Liver (tissue), 9 donors: ENCODE data around the gene MERTK. TPM values are rescaled to one million over a fixed set of nuclear protein-coding genes. Genes with fewer than 3 reads are reported as not detected.

Experiments
- DNase-seq: peaks from one replicate; pipeline ENCODE4 v3.0.0-alpha.2; 2017; ENCODE audit warnings: low spot score
- H3K27ac ChIP-seq, 2 donors: one replicate each; pipeline ENCODE4 v1.7.0; 2013; ENCODE audit warnings: inconsistent platforms in 2 of 2, low read length in 2 of 2, control low read depth in 1 of 2, low read depth in 1 of 2, mild to moderate bottlenecking in 1 of 2
- H3K27me3 ChIP-seq, 4 donors: one replicate each; pipeline versions ENCODE4 v1.6.1 to v1.7.0; 2013; ENCODE audit warnings: low read length in 3 of 4, inconsistent platforms in 1 of 4, mild to moderate bottlenecking in 1 of 4, moderate library complexity in 1 of 4; ENCODE audit not compliant: control insufficient read depth in 4 of 4, insufficient read depth in 4 of 4
- H3K36me3 ChIP-seq, 4 donors: one replicate each; pipeline versions ENCODE4 v1.6.1 to v1.7.0; 2013; ENCODE audit warnings: low read length in 3 of 4, mild to moderate bottlenecking in 3 of 4, low read depth in 1 of 4, moderate library complexity in 1 of 4; ENCODE audit not compliant: control insufficient read depth in 4 of 4, insufficient read depth in 3 of 4
- H3K4me1 ChIP-seq, 4 donors: one replicate each; pipeline versions ENCODE4 v1.6.1 to v1.7.0; 2013; ENCODE audit warnings: low read length in 3 of 4, mild to moderate bottlenecking in 3 of 4, moderate library complexity in 1 of 4; ENCODE audit not compliant: control insufficient read depth in 4 of 4, insufficient read depth in 4 of 4
- H3K4me3 ChIP-seq, 3 donors: one replicate each; pipeline versions ENCODE4 v1.6.1 to v1.7.0; 2013; ENCODE audit warnings: low read length in 3 of 3, control low read depth in 1 of 3, low read depth in 1 of 3, mild to moderate bottlenecking in 1 of 3
- H3K9ac ChIP-seq, 2 donors: one replicate each; pipeline ENCODE4 v1.7.0; 2013; ENCODE audit warnings: low read length in 2 of 2, mild to moderate bottlenecking in 2 of 2, moderate library complexity in 2 of 2, control low read depth in 1 of 2, low read depth in 1 of 2
- H3K9me3 ChIP-seq, 4 donors: one replicate each; pipeline versions ENCODE4 v1.6.1 to v1.7.0; 2013; ENCODE audit warnings: low read length in 3 of 4; ENCODE audit not compliant: control insufficient read depth in 4 of 4
- FOXA1 ChIP-seq: IDR thresholded peaks from 2 replicates; pipeline ENCODE4 v1.6.1; 2016; ENCODE audit warnings: antibody characterized with exemption
- FOXA2 ChIP-seq: IDR thresholded peaks from 2 replicates; pipeline ENCODE4 v1.6.1; 2016; ENCODE audit warnings: antibody characterized with exemption
- GABPA ChIP-seq, 2 donors: IDR thresholded peaks in 1 of 2; conservative IDR thresholded peaks in 1 of 2; 2 replicates each; pipeline ENCODE4 v1.6.1; 2016; ENCODE audit warnings: antibody characterized with exemption in 2 of 2, mild to moderate bottlenecking in 1 of 2, moderate library complexity in 1 of 2
- HNF4A ChIP-seq, 2 donors: conservative IDR thresholded peaks; 2 replicates each; pipeline ENCODE4 v1.6.1; 2016; ENCODE audit warnings: antibody characterized with exemption in 2 of 2, mild to moderate bottlenecking in 2 of 2
- NR2F2 ChIP-seq: IDR thresholded peaks from 2 replicates; pipeline ENCODE4 v1.6.1; 2016; ENCODE audit warnings: antibody characterized with exemption
- RAD21 ChIP-seq, 2 donors: IDR thresholded peaks; 2 replicates each; pipeline ENCODE4 v1.6.1; 2016; ENCODE audit warnings: antibody characterized with exemption in 2 of 2, mild to moderate bottlenecking in 2 of 2
- REST ChIP-seq: IDR thresholded peaks from 2 replicates; pipeline ENCODE4 v1.6.1; 2016; ENCODE audit warnings: antibody characterized with exemption, mild to moderate bottlenecking
- TAF1 ChIP-seq: conservative IDR thresholded peaks from 2 replicates; pipeline ENCODE4 v1.6.1; 2016; ENCODE audit warnings: antibody characterized with exemption, mild to moderate bottlenecking
- YY1 ChIP-seq: IDR thresholded peaks from 2 replicates; pipeline ENCODE4 v1.6.1; 2016; ENCODE audit warnings: antibody characterized with exemption, mild to moderate bottlenecking
- ZBTB33 ChIP-seq: IDR thresholded peaks from 2 replicates; pipeline ENCODE4 v1.6.1; 2016; ENCODE audit warnings: antibody characterized with exemption
- WGBS: extraction: QIAGEN DNeasy Blood & Tissue Kit; methylation state at CpG from one replicate; pipeline ENCODE4 v1.1.7; 2013; 5-methylcytosine and 5-hydroxymethylcytosine counted together
- polyA plus RNA-seq, 2 donors: library from polyadenylated mRNA; stranded (reverse) in 1 of 2; unstranded in 1 of 2; fragments of 200-250 nt in 1 of 2; fragments of >200 nt in 1 of 2; fragmentation: Nextera tagmentation in 1 of 2; extraction: Ambion mirVana in 1 of 2; gene quantifications; one replicate each; pipeline versions ENCODE4 v1.2.1 to v1.2.3, GENCODE V29; 2013 to 2015
- total RNA-seq, 2 donors: library from RNA; depleted of rRNA; stranded (reverse); fragments of >200 nt; gene quantifications; one replicate each; pipeline ENCODE4 v1.2.3, GENCODE V29; 2014
- TF ChIP-seq, protein P1 (sequence below): IDR thresholded peaks from 2 replicates; pipeline ENCODE4 v1.6.1; 2016; ENCODE audit warnings: antibody characterized with exemption
- TF ChIP-seq, protein P2 (sequence below): IDR thresholded peaks from 2 replicates; pipeline ENCODE4 v1.6.1; 2016; ENCODE audit warnings: antibody characterized with exemption
- donor health status: healthy.
- donor health status: healthy.
- donor health status: healthy.
- donor health status: healthy.
- donor health status: healthy.

Gene MERTK
- total and polyA plus RNA-seq, 4 donors = 6.3 to 34.1 (median 8.2) TPM

- TF ChIP-seq HNF4A (conservative IDR thresholded peaks at IDR 0.05) = no peak
- TF ChIP-seq ZBTB33 = peak; percentile 80
- TF ChIP-seq GABPA (IDR thresholded peaks at IDR 0.05 in 1 of 2, conservative IDR thresholded peaks at IDR 0.05 in 1 of 2) = no peak
- TF ChIP-seq FOXA2 = no peak
- TF ChIP-seq FOXA1 = no peak
- TF ChIP-seq RAD21 (IDR thresholded peaks at IDR 0.05) = peak in 1 of 2 donors; percentile 27
- TF ChIP-seq TAF1 = no peak
- peak; percentile 18 for TF ChIP-seq REST
- no peak for TF ChIP-seq NR2F2
- peak; percentile 98 for TF ChIP-seq YY1
- TF ChIP-seq, protein P1, sequence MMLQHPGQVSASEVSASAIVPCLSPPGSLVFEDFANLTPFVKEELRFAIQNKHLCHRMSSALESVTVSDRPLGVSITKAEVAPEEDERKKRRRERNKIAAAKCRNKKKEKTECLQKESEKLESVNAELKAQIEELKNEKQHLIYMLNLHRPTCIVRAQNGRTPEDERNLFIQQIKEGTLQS = no peak
- no peaks in the 10 kb centered on the region for H3K36me3 ChIP-seq
- peak within 1 kb of the TSS; percentile 83 to 97 (median 93) for H3K4me3 ChIP-seq
- H3K27me3 ChIP-seq = no peaks in the 10 kb centered on the region
- H3K27ac ChIP-seq = peak within 1 kb of the TSS; percentile 85 to 88
- WGBS = under 1% methylated on average over 73 of the region's 73 CpGs
- H3K4me1 ChIP-seq = peaks cover 5 to 13% (median 9%) of the 10 kb centered on the region in 4 donors
- H3K9ac ChIP-seq = peak within 1 kb of the TSS; percentile 76 to 80
- peak; percentile 83 for DNase-seq
- no peaks in the 10 kb centered on the region for H3K9me3 ChIP-seq
Observed at GRCh38 chr2:111883661-111884591, 14.5 kb upstream of the MERTK start, which contains the start of gene ANAPC1. Gene ANAPC1 (minus strand): TSS chr2:111884193. CDS start chr2:111880825, 3,368 bp downstream.

DNA sequence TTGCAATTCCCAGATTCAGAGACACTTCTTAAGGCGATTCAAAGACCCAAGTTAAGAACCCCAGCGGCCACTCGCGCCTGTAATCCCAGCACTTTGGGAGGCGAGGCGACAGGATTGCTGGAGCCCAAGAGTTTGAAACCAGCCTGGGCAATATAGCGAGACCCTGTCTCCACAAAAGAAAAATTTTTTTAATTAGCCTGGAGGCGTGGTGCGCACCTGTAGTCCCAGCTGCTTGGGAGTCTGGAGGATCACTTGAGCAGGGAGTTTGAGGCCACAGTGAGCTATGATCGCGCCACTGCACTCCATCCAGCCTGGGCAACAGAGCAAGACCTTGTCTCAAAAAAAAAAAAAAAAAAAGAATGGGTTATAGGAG lies 13.8 kb upstream of the MERTK start:
- 19% methylated on average over 11 of the region's 11 CpGs for WGBS

More for the DNA sequence above, 13.8 kb upstream of the MERTK start:
- TF ChIP-seq ZBTB33 = no peak
- TF ChIP-seq, protein P2, sequence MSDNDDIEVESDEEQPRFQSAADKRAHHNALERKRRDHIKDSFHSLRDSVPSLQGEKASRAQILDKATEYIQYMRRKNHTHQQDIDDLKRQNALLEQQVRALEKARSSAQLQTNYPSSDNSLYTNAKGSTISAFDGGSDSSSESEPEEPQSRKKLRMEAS = peak; percentile 6
- Histone ChIP-seq H3K9me3 (no peaks in the 10 kb centered on the region), H3K27me3 (no peaks in the 10 kb centered on the region), H3K4me1 (peaks cover 5 to 13% (median 9%) of the 10 kb centered on the region in 4 donors), H3K9ac (peak overlapping the region; percentile 76 to 80), H3K27ac (peak overlapping the region; percentile 85 to 88), H3K36me3 (no peaks in the 10 kb centered on the region), H3K4me3 (peak overlapping the region; percentile 83 to 97 (median 93))
- no peak for DNase-seq
